ENCODE data around the gene RPLP1.
A peak's percentile ranks its signal among the peaks of the same experiment; 100 is the strongest.

Gene RPLP1

GRCh38 chr15:69468241-69469121 lies 15.9 kb downstream of the RPLP1 start:
- H3K27ac ChIP-seq: no peak overlapping the region
- intact Hi-C loops (cut with DNase I; ENCODE audit: low total_unique reads): loop anchor here (5.0 kb wide), 1 partner anchor 411 kb away; no protein-coding TSS in a partner anchor
- DNase-seq: peak in 1 of 2 donors; percentile 47

GRCh38 chr15:69469467-69470201 lies 17.0 kb downstream of the RPLP1 start:
- TF ChIP-seq CTCF (IDR thresholded peaks at IDR 0.05): no peak
- intact Hi-C loops (cut with DNase I; ENCODE audit: low total_unique reads): loop anchor here (5.0 to 10.0 kb wide), 2 partner anchors 412 to 1015 kb away; no protein-coding TSS in a partner anchor
- no peak overlapping the region for H3K27ac ChIP-seq
- peak in 1 of 2 donors; percentile 57 for DNase-seq
- H3K36me3 ChIP-seq: no peaks in the 10 kb centered on the region
- no peaks in the 10 kb centered on the region for H3K9me3 ChIP-seq
- no peaks in the 10 kb centered on the region for H3K27me3 ChIP-seq
- H3K4me3 ChIP-seq: no peak overlapping the region
- H3K4me1 ChIP-seq: no peaks in the 10 kb centered on the region

More at GRCh38 chr15:69468241-69469121, 15.9 kb downstream of the RPLP1 start:
- no peaks in the 10 kb centered on the region for H3K36me3 ChIP-seq
- no peaks in the 10 kb centered on the region for H3K9me3 ChIP-seq
- no peak for TF ChIP-seq CTCF (IDR thresholded peaks at IDR 0.05)
- H3K27me3 ChIP-seq: no peaks in the 10 kb centered on the region
- no peak overlapping the region for H3K4me3 ChIP-seq
- H3K4me1 ChIP-seq: peaks cover 0 to 3% (median under 1%) of the 10 kb centered on the region in 4 donors

- intact Hi-C loops (cut with DNase I; ENCODE audit: low total_unique reads): loop anchor here (10.0 kb wide), 1 partner anchor 1013 kb away; no protein-coding TSS in a partner anchor
- H3K27me3 ChIP-seq: peaks cover 0 to 6% of the 10 kb centered on the region in 2 donors
- DNase-seq: no peak
Observed at GRCh38 chr15:69472046-69472445, 19.4 kb downstream of the RPLP1 start.

GRCh38 chr15:69472562-69472961 lies 19.9 kb downstream of the RPLP1 start:
- Histone ChIP-seq H3K9me3 (no peaks in the 10 kb centered on the region), H3K36me3 (no peaks in the 10 kb centered on the region), H3K27ac (no peak overlapping the region), H3K4me3 (no peak overlapping the region), H3K27me3 (peaks cover 0 to 6% of the 10 kb centered on the region in 2 donors), H3K4me1 (no peaks in the 10 kb centered on the region)
- no peak for TF ChIP-seq CTCF (IDR thresholded peaks at IDR 0.05)
- intact Hi-C loops (cut with DNase I; ENCODE audit: low total_unique reads): loop anchor here (10.0 kb wide), 1 partner anchor 1012 kb away; no protein-coding TSS in a partner anchor
- no peak for DNase-seq

More at GRCh38 chr15:69472046-69472445, 19.4 kb downstream of the RPLP1 start:
- Histone ChIP-seq H3K27ac (no peak overlapping the region), H3K9me3 (no peaks in the 10 kb centered on the region), H3K4me3 (no peak overlapping the region), H3K4me1 (no peaks in the 10 kb centered on the region), H3K36me3 (no peaks in the 10 kb centered on the region)
- TF ChIP-seq CTCF (IDR thresholded peaks at IDR 0.05): no peak

GRCh38 chr15:69474291-69474690 lies 21.7 kb downstream of the RPLP1 start:
- no peaks in the 10 kb centered on the region for H3K36me3 ChIP-seq
- no peaks in the 10 kb centered on the region for H3K9me3 ChIP-seq
- intact Hi-C loops (cut with DNase I; ENCODE audit: low total_unique reads): loop anchor here (10.0 kb wide), 1 partner anchor 1011 kb away; no protein-coding TSS in a partner anchor
- H3K27me3 ChIP-seq: peaks cover 0 to 6% of the 10 kb centered on the region in 2 donors
- no peak for TF ChIP-seq CTCF (IDR thresholded peaks at IDR 0.05)
- no peak for DNase-seq
- H3K4me3 ChIP-seq: no peak overlapping the region
- H3K4me1 ChIP-seq: peaks cover 0 to 5% (median 0%) of the 10 kb centered on the region in 4 donors
- no peak overlapping the region for H3K27ac ChIP-seq

Data from tibial artery (tissue), 4 donors.